GM12875 (cell line): ENCODE measurements around the gene EPHX1.

Source experiments
- H3K4me3 ChIP-seq: one replicate; pipeline ENCODE4 v1.5.1; 2011; ENCODE audit warnings: low read depth, low read length, control low read depth
- TF ChIP-seq, protein P1 (sequence below): IDR thresholded peaks from 2 replicates; pipeline ENCODE4 v1.5.1; 2011; ENCODE audit warnings: low read depth, mild to moderate bottlenecking, control low read depth, inconsistent platforms, low read length, moderate library complexity, borderline replicate concordance; ENCODE audit not compliant: insufficient read depth

EPHX1 gene

DNA sequence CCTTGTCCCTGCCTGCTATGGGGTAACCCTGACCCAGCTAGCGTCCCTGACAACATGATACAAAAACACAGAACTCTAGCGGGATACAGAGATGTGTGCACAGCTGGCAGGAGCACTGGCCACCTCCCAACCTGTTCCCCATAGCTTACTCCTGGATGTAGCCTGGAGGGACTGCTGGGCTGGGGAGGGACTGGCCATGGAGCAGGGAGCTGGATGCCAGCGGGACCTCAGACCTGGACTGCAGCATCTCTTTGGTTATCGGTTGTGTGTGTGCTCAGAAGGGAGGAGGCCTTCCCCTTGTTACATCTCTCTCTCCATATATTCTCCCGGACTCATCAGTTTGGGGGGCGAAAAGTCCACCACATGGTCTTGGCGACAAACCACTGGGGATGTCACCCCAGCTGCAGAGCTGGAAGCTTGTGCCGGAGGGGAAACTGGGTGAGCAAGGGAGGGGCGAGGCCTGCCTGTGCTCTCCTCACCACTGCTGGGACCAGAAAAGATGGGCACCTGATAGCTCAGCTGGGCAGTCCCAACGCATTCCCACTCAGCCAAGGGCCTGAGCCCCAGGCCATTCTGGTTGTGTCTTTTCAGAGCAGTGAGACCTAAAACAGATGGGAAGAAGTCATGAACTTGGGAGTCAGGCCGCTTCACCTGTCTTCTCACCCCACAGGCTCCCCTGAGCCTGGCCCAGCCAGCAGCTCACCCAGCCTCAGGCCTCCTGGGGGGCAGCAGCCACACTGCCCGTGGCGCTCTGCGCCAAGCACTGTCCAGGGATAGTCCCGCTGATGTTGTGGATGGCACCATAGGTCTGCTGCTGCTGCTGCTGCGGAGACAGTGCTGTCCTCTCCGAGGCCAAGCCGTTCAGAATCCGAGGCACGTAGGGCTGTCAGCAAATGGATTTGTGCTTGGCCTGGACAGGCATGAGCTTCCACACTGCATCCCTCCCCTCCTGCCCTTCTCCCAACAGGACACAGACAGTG lies 36.7 kb downstream of the EPHX1 start:
- TF ChIP-seq, protein P1, sequence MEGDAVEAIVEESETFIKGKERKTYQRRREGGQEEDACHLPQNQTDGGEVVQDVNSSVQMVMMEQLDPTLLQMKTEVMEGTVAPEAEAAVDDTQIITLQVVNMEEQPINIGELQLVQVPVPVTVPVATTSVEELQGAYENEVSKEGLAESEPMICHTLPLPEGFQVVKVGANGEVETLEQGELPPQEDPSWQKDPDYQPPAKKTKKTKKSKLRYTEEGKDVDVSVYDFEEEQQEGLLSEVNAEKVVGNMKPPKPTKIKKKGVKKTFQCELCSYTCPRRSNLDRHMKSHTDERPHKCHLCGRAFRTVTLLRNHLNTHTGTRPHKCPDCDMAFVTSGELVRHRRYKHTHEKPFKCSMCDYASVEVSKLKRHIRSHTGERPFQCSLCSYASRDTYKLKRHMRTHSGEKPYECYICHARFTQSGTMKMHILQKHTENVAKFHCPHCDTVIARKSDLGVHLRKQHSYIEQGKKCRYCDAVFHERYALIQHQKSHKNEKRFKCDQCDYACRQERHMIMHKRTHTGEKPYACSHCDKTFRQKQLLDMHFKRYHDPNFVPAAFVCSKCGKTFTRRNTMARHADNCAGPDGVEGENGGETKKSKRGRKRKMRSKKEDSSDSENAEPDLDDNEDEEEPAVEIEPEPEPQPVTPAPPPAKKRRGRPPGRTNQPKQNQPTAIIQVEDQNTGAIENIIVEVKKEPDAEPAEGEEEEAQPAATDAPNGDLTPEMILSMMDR: no peak
- no peak overlapping the region for H3K4me3 ChIP-seq

DNA sequence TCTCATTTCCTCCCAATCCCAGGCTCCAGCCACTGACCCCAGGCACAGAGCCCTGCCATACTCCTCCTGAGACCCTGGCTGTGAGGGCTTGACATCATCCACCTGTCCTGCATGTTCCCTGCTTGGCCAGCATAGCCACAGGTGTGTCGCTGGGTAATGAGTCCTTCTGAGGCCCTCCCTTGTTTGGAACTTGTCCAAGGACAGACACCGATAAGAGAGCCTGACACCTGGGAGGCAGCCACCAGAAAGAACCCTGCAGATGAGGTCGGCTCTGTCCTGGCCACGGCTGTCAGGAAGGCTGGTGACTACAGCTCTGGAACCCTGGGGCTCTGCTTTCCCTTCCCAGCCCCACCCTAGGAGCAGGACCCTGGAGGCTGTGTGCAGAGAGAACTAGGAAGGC lies 37.7 kb downstream of the EPHX1 start:
- no peak overlapping the region for H3K4me3 ChIP-seq
- TF ChIP-seq, protein P1: no peak

DNA sequence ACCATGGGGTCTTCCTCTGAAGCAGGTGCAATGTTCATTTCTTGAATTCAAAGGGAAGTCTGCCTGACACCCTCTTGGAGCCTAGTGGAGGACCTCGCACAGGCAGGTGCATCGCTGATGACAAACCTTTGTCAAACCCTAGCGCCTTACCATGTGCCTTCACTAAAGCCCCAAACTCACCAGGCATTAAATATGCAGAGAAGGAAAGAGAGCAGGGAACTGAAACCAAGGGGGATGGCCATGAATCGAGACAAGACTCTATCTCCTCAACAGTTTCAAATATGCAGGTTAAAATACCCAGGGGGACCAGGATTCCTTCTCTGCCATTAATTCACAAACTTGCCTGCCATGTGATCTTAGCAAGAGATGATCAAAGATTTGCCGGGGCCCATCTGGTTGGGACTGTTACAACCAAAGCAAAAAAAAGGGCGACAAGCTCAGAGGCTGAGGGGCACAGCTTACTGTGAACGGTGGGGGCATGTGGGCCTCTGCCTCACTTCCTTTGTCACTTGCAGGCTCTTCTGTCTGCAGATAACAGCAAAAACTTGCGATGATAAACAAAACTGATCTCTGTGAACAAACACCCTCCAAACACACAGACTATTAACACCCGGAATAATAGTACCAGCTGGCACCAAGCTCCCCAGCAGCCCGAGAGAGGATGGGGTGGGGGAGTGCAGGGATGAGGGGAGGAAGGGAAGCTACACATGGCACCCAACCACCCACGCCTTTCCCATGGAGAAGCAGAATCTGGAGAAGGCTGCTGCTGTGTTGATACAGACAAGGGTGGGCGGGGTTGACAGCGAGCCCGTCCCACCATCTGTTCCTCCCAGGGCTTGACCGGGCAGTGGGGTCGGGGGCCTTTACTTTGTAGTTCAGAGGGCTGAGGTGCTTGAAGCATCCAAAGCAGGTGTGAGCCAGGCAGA lies 38.4 kb downstream of the EPHX1 start:
- TF ChIP-seq, protein P1: no peak
- no peak overlapping the region for H3K4me3 ChIP-seq

DNA sequence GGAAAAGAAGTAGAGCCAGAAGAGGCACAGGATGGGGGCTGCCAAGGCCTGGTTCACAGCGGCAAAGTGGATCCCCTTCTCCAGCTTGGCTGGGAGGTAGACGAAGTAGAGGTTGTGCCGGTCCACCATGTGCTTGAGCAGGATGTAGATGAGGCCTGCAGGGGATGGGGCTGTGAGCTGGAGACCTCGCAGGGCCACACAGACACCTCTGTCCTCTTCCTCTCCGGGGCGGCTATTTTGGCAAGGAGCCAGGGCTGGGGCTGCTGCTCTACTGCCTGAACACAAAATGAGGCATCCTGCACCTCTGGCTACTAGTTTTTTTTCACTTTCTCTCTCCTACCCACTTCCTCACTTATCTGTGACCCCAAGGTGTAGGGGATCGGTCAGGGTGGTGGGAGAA lies 40.0 kb downstream of the EPHX1 start:
- TF ChIP-seq, protein P1: no peak
- no peak overlapping the region for H3K4me3 ChIP-seq

DNA sequence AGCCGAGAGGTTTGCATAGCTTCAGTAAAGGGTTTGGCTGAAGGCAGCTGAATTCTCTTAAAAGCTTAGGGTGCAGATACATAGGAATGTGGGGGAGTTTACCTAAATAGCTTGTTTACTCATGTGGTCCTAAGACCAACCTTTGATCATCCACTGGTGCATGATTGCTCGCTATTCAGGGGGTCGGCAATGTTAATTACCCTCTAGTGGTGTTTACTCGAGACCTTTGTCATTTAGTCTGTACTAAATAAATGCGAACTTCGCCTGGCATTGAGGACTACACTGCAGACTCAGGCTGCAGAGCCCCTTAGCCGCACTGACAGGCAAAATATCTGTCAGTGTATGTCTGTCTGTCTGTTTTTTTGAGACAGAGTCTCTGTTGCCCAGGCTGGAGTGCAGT lies 40.4 kb downstream of the EPHX1 start:
- H3K4me3 ChIP-seq: no peak overlapping the region

DNA sequence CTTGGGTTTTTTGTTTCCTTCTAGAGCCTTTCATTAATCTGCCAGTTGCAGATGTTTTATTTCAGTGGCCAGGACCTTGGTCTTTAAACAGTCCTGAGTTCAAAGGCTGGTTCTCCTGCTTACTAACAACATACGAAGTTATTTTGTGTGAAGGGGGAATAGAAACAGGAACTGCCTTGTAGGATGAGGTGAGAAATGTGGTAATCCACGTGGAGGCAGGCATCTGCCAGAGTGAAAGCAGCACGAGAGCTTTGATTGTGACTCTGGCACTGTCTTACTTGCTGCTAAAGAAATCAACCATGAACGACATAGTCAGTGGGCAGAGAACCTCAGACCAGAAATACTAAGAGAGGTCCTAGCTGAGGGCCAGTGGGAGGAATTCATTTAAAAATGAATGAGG lies 41.9 kb downstream of the EPHX1 start:
- TF ChIP-seq, protein P1: no peak

More for the DNA sequence above, 40.4 kb downstream of the EPHX1 start:
- TF ChIP-seq, protein P1: no peak

More for the DNA sequence above, 41.9 kb downstream of the EPHX1 start:
- no peak overlapping the region for H3K4me3 ChIP-seq
